HepG2 (cell line): ENCODE measurements around the gene SHLD3.

Source experiments
- BCL6 ChIP-seq: IDR thresholded peaks from 2 replicates; pipeline ENCODE4 v1.6.1; 2016; ENCODE audit warnings: missing genetic modification reagents, missing compliant biosample characterization
- CEBPZ ChIP-seq: IDR thresholded peaks from 2 replicates; pipeline ENCODE4 v1.6.1; 2012; ENCODE audit warnings: low read length, improper control_type of control experiment
- CTCF ChIP-seq: sonication (generic); formaldehyde crosslinking; IDR thresholded peaks from 2 replicates; pipeline ENCODE4 v1.5.0; 2020; ENCODE audit warnings: mild to moderate bottlenecking, missing genetic modification reagents, moderate library complexity
- EZH2 ChIP-seq: conservative IDR thresholded peaks from 2 replicates; pipeline ENCODE4 v1.6.1; 2012; ENCODE audit warnings: mild to moderate bottlenecking, low read depth, low read length, moderate library complexity
- HCFC1 ChIP-seq: fragments of 150-350 bp; IDR thresholded peaks from 2 replicates; pipeline ENCODE4 v1.6.1; 2014; ENCODE audit warnings: low read depth, low read length
- POGK ChIP-seq: sonication (generic); formaldehyde crosslinking; conservative IDR thresholded peaks from 2 replicates; pipeline ENCODE4 v1.8.0; 2022; ENCODE audit warnings: mild to moderate bottlenecking, moderate library complexity, missing genetic modification reagents
- POLR2A ChIP-seq, 2 experiments: IDR thresholded peaks; 2 replicates each; pipeline ENCODE4 v1.6.1; 2011; ENCODE audit warnings: low read depth in 2 of 2, low read length in 2 of 2, mild to moderate bottlenecking in 1 of 2, moderate library complexity in 1 of 2; ENCODE audit not compliant: insufficient read depth in 1 of 2
- RNF2 ChIP-seq: fragments of 450-650 bp; conservative IDR thresholded peaks from 2 replicates; pipeline ENCODE4 v1.6.1; 2016; ENCODE audit warnings: low read depth
- SP1 ChIP-seq, 2 experiments: fragments of 450-650 bp in 1 of 2; sonication (generic) in 1 of 2; formaldehyde crosslinking in 1 of 2; IDR thresholded peaks; 2 replicates each; pipeline versions ENCODE4 v1.4.0 to v1.6.1; 2016 to 2020; ENCODE audit warnings: missing genetic modification reagents in 1 of 2
- TAF1 ChIP-seq: sonication (generic); formaldehyde crosslinking; IDR thresholded peaks from 2 replicates; pipeline ENCODE4 v1.4.0; 2020; ENCODE audit warnings: missing genetic modification reagents
- ZFX ChIP-seq: sonication (generic); formaldehyde crosslinking; IDR thresholded peaks from 2 replicates; pipeline ENCODE4 v1.4.0; 2020; ENCODE audit warnings: mild to moderate bottlenecking, low read depth, missing genetic modification reagents, moderate library complexity
- ZNF646 ChIP-seq: sonication (generic); formaldehyde crosslinking; IDR thresholded peaks from 2 replicates; pipeline ENCODE4 v1.9.0; 2021; ENCODE audit warnings: mild to moderate bottlenecking, missing genetic modification reagents

- no peak for TF ChIP-seq EZH2
- no peak for TF ChIP-seq CTCF (CRISPR knock-in tag)
- no peak for TF ChIP-seq HCFC1
- TF ChIP-seq TAF1 (CRISPR knock-in tag) = no peak
- TF ChIP-seq SP1 (IDR thresholded peaks at IDR 0.05) = no peak
- TF ChIP-seq SP1 (CRISPR knock-in tag; IDR thresholded peaks at IDR 0.05) = no peak
- no peak for TF ChIP-seq POGK (CRISPR knock-in tag)
- no peak for TF ChIP-seq ZNF646
- TF ChIP-seq POLR2A (IDR thresholded peaks at IDR 0.05; ENCODE audit: insufficient read depth in 1 of 2, low read depth in 2 of 2, low read length in 2 of 2) = no peak
- no peak for TF ChIP-seq RNF2
- TF ChIP-seq ZFX (CRISPR knock-in tag) = no peak
- TF ChIP-seq CEBPZ = no peak
- TF ChIP-seq BCL6 = no peak
Measured at GRCh38 chr5:65625743-65626142, 916 bp downstream of the SHLD3 start.
